ENCODE results near the gene VGLL4.
"Not testable (repeated sequence)": the region's sequence is repeated elsewhere in the genome, so short reads cannot be mapped to it uniquely, and the experiment has no call there.

GRCh38 chr3:11511606-11512005 lies 132.1 kb downstream of the VGLL4 start:
- not testable (repeated sequence) for TF ChIP-seq POLR2A (IDR thresholded peaks at IDR 0.05; ENCODE audit: low read length); GATA1 (IDR thresholded peaks at IDR 0.05; ENCODE audit: low read depth, low read length)

Data from erythroblast (primary cell).